WTC11 (cell line): Measurements from ENCODE around the gene PTPRJ.

Source experiments
- ATF1 ChIP-seq: sonication (generic); formaldehyde crosslinking; IDR thresholded peaks from 2 replicates; pipeline ENCODE4 v1.8.1; 2023; ENCODE audit warnings: mild to moderate bottlenecking, moderate library complexity, missing genetic modification reagents
- CREM ChIP-seq: sonication (generic); formaldehyde crosslinking; IDR thresholded peaks from 2 replicates; pipeline ENCODE4 v1.8.1; 2022; ENCODE audit warnings: mild to moderate bottlenecking, missing genetic modification reagents, moderate library complexity
- ELF4 ChIP-seq: sonication (generic); formaldehyde crosslinking; IDR thresholded peaks from 2 replicates; pipeline ENCODE4 v1.8.1; 2022; ENCODE audit warnings: low read depth, mild to moderate bottlenecking, moderate library complexity, missing genetic modification reagents
- FOXK1 ChIP-seq: sonication (generic); formaldehyde crosslinking; IDR thresholded peaks from 2 replicates; pipeline ENCODE4 v1.8.0; 2022; ENCODE audit warnings: mild to moderate bottlenecking, moderate library complexity, missing genetic modification reagents
- NFYB ChIP-seq: sonication (generic); formaldehyde crosslinking; conservative IDR thresholded peaks from 2 replicates; pipeline ENCODE4 v1.8.0; 2022; ENCODE audit warnings: low read depth, missing genetic modification reagents
- TP53 ChIP-seq: sonication (generic); formaldehyde crosslinking; IDR thresholded peaks from 2 replicates; pipeline ENCODE4 v1.8.1; 2023; ENCODE audit warnings: mild to moderate bottlenecking, missing genetic modification reagents
- TF ChIP-seq, protein P1 (sequence below): sonication (generic); formaldehyde crosslinking; IDR thresholded peaks from 2 replicates; pipeline ENCODE4 v1.8.1; 2023; ENCODE audit warnings: mild to moderate bottlenecking, moderate library complexity, missing genetic modification reagents
- TF ChIP-seq, protein P2 (sequence below): fragments of 200-600 bp; IDR thresholded peaks from 2 replicates; pipeline ENCODE4 v1.8.0; 2022; ENCODE audit warnings: antibody characterized with exemption
- TF ChIP-seq, protein P3 (sequence below): sonication (generic); formaldehyde crosslinking; IDR thresholded peaks from 2 replicates; pipeline ENCODE4 v1.8.1; 2022; ENCODE audit warnings: mild to moderate bottlenecking, missing genetic modification reagents, moderate library complexity, borderline replicate concordance
- TF ChIP-seq, protein P4 (sequence below): sonication (generic); formaldehyde crosslinking; IDR thresholded peaks from 2 replicates; pipeline ENCODE4 v1.8.1; 2023; ENCODE audit warnings: mild to moderate bottlenecking, missing genetic modification reagents, moderate library complexity
- TF ChIP-seq, protein P5 (sequence below): sonication (generic); formaldehyde crosslinking; conservative IDR thresholded peaks from 2 replicates; pipeline ENCODE4 v1.8.1; 2023; ENCODE audit warnings: mild to moderate bottlenecking, low read depth, missing genetic modification reagents, moderate library complexity
- TF ChIP-seq, protein P6 (sequence below): sonication (generic); formaldehyde crosslinking; IDR thresholded peaks from 2 replicates; pipeline ENCODE4 v1.8.1; 2023; ENCODE audit warnings: mild to moderate bottlenecking, missing genetic modification reagents
- TF ChIP-seq, protein P7 (sequence below): sonication (generic); formaldehyde crosslinking; IDR thresholded peaks from 2 replicates; pipeline ENCODE4 v1.8.0; 2022; ENCODE audit warnings: mild to moderate bottlenecking, missing genetic modification reagents
- TF ChIP-seq, protein P8 (sequence below): sonication (generic); formaldehyde crosslinking; IDR thresholded peaks from 2 replicates; pipeline ENCODE4 v1.8.1; 2022; ENCODE audit warnings: mild to moderate bottlenecking, moderate library complexity, missing genetic modification reagents

DNA sequence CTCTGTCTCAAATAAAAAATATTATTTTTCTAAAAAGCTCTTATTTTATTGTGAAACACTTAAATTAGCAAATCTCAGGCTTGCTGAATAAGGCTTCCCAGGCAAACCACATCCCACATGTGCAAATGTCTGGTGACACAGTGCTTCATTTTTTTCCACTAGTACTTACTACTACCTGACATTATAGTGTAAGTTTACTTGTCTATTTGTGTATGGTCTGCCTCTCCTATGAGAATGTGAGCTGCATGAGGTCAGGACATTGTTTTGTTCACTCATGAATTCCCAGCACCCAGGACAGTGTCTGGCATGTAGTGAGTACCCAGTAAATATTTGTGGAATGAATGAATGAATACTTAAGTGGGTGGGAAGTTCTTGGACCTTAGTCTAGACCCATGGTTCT, 103.1 kb downstream of the PTPRJ start:
- TF ChIP-seq, protein P1, sequence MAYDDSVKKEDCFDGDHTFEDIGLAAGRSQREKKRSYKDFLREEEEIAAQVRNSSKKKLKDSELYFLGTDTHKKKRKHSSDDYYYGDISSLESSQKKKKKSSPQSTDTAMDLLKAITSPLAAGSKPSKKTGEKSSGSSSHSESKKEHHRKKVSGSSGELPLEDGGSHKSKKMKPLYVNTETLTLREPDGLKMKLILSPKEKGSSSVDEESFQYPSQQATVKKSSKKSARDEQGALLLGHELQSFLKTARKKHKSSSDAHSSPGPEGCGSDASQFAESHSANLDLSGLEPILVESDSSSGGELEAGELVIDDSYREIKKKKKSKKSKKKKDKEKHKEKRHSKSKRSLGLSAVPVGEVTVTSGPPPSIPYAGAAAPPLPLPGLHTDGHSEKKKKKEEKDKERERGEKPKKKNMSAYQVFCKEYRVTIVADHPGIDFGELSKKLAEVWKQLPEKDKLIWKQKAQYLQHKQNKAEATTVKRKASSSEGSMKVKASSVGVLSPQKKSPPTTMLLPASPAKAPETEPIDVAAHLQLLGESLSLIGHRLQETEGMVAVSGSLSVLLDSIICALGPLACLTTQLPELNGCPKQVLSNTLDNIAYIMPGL = no peak
- TF ChIP-seq CREM (CRISPR knock-in tag) (no peak), FOXK1 (CRISPR knock-in tag) (no peak), ATF1 (CRISPR knock-in tag) (no peak), TP53 (CRISPR knock-in tag) (no peak), ELF4 (CRISPR knock-in tag) (no peak), NFYB (no peak)
- TF ChIP-seq, protein P2, sequence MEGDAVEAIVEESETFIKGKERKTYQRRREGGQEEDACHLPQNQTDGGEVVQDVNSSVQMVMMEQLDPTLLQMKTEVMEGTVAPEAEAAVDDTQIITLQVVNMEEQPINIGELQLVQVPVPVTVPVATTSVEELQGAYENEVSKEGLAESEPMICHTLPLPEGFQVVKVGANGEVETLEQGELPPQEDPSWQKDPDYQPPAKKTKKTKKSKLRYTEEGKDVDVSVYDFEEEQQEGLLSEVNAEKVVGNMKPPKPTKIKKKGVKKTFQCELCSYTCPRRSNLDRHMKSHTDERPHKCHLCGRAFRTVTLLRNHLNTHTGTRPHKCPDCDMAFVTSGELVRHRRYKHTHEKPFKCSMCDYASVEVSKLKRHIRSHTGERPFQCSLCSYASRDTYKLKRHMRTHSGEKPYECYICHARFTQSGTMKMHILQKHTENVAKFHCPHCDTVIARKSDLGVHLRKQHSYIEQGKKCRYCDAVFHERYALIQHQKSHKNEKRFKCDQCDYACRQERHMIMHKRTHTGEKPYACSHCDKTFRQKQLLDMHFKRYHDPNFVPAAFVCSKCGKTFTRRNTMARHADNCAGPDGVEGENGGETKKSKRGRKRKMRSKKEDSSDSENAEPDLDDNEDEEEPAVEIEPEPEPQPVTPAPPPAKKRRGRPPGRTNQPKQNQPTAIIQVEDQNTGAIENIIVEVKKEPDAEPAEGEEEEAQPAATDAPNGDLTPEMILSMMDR = no peak
- TF ChIP-seq, protein P3, sequence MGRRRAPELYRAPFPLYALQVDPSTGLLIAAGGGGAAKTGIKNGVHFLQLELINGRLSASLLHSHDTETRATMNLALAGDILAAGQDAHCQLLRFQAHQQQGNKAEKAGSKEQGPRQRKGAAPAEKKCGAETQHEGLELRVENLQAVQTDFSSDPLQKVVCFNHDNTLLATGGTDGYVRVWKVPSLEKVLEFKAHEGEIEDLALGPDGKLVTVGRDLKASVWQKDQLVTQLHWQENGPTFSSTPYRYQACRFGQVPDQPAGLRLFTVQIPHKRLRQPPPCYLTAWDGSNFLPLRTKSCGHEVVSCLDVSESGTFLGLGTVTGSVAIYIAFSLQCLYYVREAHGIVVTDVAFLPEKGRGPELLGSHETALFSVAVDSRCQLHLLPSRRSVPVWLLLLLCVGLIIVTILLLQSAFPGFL (CRISPR knock-in tag) = no peak
- TF ChIP-seq, protein P4, sequence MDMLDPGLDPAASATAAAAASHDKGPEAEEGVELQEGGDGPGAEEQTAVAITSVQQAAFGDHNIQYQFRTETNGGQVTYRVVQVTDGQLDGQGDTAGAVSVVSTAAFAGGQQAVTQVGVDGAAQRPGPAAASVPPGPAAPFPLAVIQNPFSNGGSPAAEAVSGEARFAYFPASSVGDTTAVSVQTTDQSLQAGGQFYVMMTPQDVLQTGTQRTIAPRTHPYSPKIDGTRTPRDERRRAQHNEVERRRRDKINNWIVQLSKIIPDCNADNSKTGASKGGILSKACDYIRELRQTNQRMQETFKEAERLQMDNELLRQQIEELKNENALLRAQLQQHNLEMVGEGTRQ (CRISPR knock-in tag) = no peak
- TF ChIP-seq, protein P5, sequence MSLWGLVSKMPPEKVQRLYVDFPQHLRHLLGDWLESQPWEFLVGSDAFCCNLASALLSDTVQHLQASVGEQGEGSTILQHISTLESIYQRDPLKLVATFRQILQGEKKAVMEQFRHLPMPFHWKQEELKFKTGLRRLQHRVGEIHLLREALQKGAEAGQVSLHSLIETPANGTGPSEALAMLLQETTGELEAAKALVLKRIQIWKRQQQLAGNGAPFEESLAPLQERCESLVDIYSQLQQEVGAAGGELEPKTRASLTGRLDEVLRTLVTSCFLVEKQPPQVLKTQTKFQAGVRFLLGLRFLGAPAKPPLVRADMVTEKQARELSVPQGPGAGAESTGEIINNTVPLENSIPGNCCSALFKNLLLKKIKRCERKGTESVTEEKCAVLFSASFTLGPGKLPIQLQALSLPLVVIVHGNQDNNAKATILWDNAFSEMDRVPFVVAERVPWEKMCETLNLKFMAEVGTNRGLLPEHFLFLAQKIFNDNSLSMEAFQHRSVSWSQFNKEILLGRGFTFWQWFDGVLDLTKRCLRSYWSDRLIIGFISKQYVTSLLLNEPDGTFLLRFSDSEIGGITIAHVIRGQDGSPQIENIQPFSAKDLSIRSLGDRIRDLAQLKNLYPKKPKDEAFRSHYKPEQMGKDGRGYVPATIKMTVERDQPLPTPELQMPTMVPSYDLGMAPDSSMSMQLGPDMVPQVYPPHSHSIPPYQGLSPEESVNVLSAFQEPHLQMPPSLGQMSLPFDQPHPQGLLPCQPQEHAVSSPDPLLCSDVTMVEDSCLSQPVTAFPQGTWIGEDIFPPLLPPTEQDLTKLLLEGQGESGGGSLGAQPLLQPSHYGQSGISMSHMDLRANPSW (CRISPR knock-in tag) = no peak
- TF ChIP-seq, protein P6, sequence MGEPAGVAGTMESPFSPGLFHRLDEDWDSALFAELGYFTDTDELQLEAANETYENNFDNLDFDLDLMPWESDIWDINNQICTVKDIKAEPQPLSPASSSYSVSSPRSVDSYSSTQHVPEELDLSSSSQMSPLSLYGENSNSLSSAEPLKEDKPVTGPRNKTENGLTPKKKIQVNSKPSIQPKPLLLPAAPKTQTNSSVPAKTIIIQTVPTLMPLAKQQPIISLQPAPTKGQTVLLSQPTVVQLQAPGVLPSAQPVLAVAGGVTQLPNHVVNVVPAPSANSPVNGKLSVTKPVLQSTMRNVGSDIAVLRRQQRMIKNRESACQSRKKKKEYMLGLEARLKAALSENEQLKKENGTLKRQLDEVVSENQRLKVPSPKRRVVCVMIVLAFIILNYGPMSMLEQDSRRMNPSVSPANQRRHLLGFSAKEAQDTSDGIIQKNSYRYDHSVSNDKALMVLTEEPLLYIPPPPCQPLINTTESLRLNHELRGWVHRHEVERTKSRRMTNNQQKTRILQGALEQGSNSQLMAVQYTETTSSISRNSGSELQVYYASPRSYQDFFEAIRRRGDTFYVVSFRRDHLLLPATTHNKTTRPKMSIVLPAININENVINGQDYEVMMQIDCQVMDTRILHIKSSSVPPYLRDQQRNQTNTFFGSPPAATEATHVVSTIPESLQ (CRISPR knock-in tag) = no peak
- TF ChIP-seq, protein P7, sequence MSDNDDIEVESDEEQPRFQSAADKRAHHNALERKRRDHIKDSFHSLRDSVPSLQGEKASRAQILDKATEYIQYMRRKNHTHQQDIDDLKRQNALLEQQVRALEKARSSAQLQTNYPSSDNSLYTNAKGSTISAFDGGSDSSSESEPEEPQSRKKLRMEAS (CRISPR knock-in tag) = no peak
- TF ChIP-seq, protein P8, sequence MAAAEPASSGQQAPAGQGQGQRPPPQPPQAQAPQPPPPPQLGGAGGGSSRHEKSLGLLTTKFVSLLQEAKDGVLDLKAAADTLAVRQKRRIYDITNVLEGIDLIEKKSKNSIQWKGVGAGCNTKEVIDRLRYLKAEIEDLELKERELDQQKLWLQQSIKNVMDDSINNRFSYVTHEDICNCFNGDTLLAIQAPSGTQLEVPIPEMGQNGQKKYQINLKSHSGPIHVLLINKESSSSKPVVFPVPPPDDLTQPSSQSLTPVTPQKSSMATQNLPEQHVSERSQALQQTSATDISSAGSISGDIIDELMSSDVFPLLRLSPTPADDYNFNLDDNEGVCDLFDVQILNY (CRISPR knock-in tag) = no peak
